ENCODE data around the gene NKX2-4.
A peak's percentile ranks its signal among the peaks of the same experiment; 100 is the strongest.
"Not testable (repeated sequence)": the region's sequence is repeated elsewhere in the genome, so short reads cannot be mapped to it uniquely, and the experiment has no call there.

The NKX2-4 gene

DNA sequence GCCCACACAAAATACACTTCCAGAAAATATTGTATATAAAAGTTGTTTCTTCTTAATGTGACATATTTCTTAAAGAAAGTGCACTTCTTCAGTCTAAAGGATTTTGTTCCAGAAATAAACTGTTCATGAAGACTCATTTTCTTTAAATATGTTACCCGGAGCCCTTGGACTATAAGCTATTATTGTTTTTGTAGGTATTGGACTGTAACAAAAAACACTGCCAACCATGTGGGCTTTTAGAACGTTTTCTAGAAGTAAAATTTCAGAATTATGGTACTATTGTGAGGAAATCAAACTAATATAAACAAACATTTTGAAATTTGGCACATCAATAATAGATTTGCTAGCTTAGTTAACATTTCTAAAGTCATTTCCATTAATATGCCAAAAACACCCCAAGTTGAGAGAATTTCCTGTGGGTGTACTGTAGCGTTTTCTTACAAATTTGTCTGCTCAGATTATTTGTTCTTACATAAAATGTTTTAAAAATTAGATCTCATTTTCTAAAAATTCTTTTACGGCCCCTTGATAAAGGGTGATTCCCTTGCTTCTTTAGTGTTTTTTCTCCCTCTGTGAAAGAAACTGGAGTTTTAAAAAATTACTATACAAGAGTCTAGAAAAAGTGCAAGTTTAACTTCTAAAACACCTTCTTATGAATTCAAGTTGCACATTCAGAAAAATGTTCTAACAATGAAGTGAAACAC is 3.4 kb downstream of the NKX2-4 start:
- FAIRE-seq: no peak

DNA sequence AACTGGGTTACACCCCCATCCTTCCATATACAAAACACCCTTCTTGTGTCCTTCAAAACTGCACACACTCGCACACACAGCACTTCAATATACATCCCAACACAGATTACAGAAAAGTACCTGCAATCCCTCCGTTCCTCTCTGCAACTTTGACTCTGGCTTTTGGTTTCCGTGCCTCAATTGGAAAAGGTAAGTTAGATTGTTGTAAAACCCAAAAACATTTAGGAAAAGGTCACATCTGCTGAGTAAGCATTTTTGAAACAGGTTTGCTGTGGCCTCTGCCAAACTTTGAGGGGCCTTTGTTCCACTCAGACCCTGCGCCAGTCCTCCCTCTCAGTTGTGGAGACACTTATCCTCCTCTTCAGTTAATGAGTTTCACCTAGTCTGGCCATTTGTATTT is 4.2 kb downstream of the NKX2-4 start:
- no peak for FAIRE-seq

DNA sequence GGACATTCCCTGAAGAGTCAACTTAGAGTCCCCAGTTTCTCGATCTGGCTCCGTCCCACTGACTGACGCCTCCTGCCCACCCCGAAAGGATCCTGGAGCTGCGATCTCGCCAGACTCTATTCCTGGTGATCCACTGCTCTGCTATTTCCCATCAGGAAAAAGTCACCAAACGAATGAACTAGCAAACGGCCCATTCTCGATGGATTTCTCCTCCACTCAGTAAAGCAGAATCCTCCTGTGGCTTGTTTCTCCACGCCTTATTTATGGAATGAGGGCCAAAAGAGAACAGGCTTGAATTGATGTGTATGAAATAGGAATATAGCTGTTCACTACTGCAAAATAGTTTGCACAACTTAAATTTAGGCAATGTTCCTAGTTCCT is 5.4 kb downstream of the NKX2-4 start:
- no peak for FAIRE-seq

- no peak for FAIRE-seq
Observed at GRCh38 chr20:21391185-21391971, 5.9 kb downstream of the NKX2-4 start.

GRCh38 chr20:21390768-21391167 is 6.6 kb downstream of the NKX2-4 start:
- no peak for FAIRE-seq

- no peak for FAIRE-seq
Observed at GRCh38 chr20:21389368-21389767, 8.0 kb downstream of the NKX2-4 start.

DNA sequence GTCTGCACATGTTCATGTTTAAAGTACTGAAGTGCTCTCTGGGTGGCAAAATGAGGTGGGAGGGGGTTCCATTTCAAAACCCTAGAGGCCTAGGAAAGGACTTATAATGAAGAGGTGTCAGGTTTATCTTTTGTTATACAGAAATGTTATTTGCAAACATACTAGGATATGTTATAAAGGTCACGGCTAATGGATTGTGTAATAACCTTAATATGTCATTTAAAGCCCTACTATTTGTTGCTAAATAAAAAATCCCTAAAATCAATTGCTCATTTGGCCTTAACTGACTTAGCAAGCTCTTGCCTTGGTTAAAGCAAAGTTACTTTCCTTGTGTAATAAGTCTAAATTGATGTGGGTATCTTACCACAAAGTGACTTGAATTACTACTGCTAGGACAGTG is 8.8 kb downstream of the NKX2-4 start:
- FAIRE-seq: no peak

- no peak for FAIRE-seq
Observed at GRCh38 chr20:21387528-21387927, 9.8 kb downstream of the NKX2-4 start.

GRCh38 chr20:21386111-21386510 is 11.2 kb downstream of the NKX2-4 start:
- no peak for FAIRE-seq

DNA sequence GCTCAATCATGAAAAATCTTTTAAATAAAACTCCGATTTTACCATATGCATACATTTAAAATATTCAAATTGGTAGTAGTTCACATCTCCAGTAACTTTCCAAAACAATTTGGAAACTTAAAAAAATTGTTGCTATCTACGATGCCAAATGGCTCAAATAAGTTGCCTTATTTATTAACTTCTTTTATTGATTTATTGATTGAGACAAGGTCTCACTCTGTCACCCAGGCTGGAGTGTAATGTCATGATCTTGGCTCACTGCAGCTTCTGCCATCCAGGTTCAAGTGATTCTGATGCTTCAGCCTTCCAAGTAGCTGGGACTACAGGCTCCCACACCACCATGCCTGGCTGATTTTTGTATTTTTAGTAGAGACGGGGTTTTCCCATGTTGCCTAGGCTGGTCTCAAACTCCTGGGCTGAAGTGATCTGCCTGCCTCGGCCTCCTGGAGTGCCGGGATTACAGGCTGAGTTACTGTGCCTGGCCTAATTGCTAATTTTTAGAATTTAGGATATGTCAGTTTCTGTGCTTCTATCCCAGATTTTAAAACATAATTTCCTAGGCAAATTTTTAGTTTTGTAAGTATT is 12.9 kb downstream of the NKX2-4 start:
- FAIRE-seq: no peak

- FAIRE-seq: peak; percentile 27
Observed at GRCh38 chr20:21381619-21382018, 15.7 kb downstream of the NKX2-4 start.

DNA sequence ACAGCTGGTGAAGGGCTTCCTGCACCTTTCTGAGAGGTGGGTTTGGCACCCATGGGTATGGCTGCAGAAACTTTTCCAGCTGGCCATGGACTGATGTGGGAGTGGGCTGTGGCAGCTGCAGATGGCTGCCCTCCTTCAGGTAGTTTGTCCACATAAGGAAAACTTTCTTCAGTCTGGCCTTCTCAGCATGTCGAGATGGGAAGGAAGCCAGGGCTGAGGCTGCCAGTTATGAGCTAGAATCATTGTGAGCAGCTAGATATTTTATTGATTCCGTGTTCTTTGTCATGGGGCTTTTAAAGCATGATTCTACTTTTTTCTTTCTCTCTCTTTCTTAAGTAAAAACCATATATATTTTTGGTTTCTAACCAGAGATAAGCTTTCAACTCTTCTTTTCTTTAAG is 16.6 kb downstream of the NKX2-4 start:
- no peak for FAIRE-seq

GRCh38 chr20:21378259-21378658 is 19.1 kb downstream of the NKX2-4 start:
- FAIRE-seq: no peak

GRCh38 chr20:21377701-21378100 is 19.6 kb downstream of the NKX2-4 start:
- no peak for FAIRE-seq

DNA sequence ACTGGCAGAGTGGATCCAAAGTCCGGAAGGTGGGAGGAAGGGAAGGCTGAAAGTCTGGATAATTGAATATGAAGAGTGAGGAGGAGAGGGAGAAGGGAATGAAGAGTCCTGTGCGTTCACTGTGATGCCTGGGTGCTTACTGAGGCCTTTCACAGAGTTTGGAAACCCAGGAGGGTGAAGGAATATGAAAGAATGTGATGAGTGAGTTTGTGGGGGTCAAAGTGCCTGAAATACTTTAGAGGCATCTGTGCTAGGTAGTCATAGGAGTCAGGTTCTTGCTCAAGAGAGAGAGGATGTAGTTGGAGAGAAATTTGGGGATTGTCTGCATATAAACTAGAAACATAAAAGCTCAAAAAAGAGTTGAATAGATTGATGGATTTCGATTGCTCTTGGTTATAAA is 20.7 kb downstream of the NKX2-4 start:
- no peak for FAIRE-seq

DNA sequence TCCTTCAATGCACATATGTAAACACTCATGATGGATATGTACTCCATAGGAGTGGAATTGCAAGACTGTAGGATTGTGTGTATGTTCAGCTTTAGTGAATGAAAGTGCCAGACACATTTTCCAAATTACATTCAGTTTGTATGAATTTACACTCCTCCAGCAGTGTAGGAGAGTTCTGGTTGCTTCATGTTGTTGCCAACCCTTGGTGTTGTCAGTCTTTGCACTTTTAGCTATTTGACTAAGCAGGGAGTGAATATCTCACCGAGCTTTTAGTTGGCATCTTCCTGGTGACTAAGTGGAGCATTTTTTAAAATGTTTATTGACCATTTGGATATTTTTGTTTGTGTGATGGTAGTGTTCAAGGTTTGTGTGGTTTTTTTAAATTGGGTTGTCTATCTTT is 23.9 kb downstream of the NKX2-4 start:
- no peak for FAIRE-seq

- no peak for FAIRE-seq
Observed at GRCh38 chr20:21372016-21372415, 25.3 kb downstream of the NKX2-4 start.

GRCh38 chr20:21371193-21371592 is 26.1 kb downstream of the NKX2-4 start:
- no peak for FAIRE-seq

DNA sequence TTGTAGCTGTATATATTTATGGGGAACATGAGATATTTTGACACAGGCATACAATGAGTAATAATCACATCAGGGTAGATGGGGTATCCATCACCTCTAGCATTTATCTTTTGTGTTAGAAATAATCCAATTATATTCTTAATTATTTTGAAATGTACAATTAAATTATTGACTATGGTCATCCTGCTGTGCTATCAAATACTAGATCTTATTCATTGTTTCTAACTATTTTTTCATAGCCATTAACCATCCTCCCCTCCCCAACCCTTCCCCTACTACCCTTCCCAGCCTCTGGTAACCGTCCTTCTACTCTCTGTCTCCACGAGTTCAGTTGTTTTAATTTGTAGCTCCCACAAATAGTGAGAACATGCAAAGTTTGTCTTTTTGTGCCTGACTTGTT is 28.5 kb downstream of the NKX2-4 start:
- no peak for FAIRE-seq

GRCh38 chr20:21366273-21366672 is 31.1 kb downstream of the NKX2-4 start:
- FAIRE-seq: not testable (repeated sequence)

- peak; percentile 98 for FAIRE-seq
Observed at GRCh38 chr20:21365771-21366170, 31.6 kb downstream of the NKX2-4 start.

GRCh38 chr20:21364413-21364812 is 32.9 kb downstream of the NKX2-4 start:
- FAIRE-seq: no peak

DNA sequence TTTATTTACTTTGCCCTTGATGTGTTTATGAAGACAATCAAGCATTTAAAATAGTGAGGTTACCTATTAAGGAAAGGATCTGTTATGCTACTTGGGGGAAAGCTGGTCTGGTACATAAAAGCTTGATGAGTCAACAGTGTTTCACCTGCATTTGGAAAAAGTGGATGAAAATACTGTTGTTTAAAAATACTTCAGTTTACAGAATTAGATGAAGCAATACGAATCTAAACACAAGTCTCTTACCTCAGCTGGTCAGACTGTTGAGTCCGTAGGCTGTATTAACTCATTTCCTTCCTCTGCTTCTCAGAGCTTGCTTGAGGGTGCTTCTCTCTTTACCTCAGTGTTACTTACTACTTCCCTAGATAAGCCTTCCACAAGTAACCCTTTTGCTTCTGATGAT is 36.1 kb downstream of the NKX2-4 start:
- FAIRE-seq: no peak

GRCh38 chr20:21360705-21361104 is 36.6 kb downstream of the NKX2-4 start:
- FAIRE-seq: no peak
